A549 (cell line): ENCODE measurements around the gene TXK. TPM values are rescaled to one million over a fixed set of nuclear protein-coding genes. Genes with fewer than 3 reads are reported as not detected.
"Not testable (repeated sequence)": the region's sequence is repeated elsewhere in the genome, so short reads cannot be mapped to it uniquely, and the experiment has no call there.

Experiments used
- ATAC-seq, 2 experiments: fragments of 200-7000 bp in 1 of 2; fragments of >200 bp in 1 of 2; cut with Nextera tagmentation in 1 of 2; cut with Tn5 transposase in 1 of 2; 3 replicates each; pipeline versions ENCODE4 v1.8.0 to v1.9.1; 2018 to 2020; ENCODE audit warnings: mild to moderate bottlenecking in 1 of 2, moderate library complexity in 1 of 2
- CTCF ChIA-PET: fragments of 300-600 bp; sonication (Branson Sonifier 250); formaldehyde crosslinking; extraction: SDS; loops from one replicate; lab custom pipeline; 2021; ENCODE audit warnings: antibody characterized with exemption, inconsistent platforms; lab: Yijun Ruan, JAX
- POLR2A ChIA-PET: fragments of 350-600 bp; formaldehyde crosslinking; extraction: SDS; loops from one replicate; lab custom pipeline; 2021; ENCODE audit warnings: antibody characterized with exemption, inconsistent platforms; lab: Yijun Ruan, JAX
- DNase-seq, 2 experiments: peaks; one replicate each; pipeline versions ENCODE4 v3.0.0 to v3.0.0-alpha.2; 2011 to 2016; ENCODE audit warnings: low read depth in 1 of 2, low spot score in 1 of 2
- FAIRE-seq: peaks from 2 replicates; lab custom pipeline; 2011; peaks lifted over from hg19 to GRCh38; lab: Jason Lieb, UNC
- H3K27ac ChIP-seq, 2 experiments: fragments of >200 bp; sonication (Bioruptor Twin); formaldehyde crosslinking; 3 replicates each; pipeline ENCODE4 v1.5.1; 2016 to 2017
- H3K4me1 ChIP-seq: fragments of >200 bp; sonication (Bioruptor Twin); formaldehyde crosslinking; 3 replicates; pipeline ENCODE4 v1.6.1; 2016
- H3K4me2 ChIP-seq: fragments of >200 bp; sonication (Bioruptor Twin); formaldehyde crosslinking; 3 replicates; pipeline ENCODE4 v1.6.1; 2016
- H3K4me3 ChIP-seq: fragments of >200 bp; sonication (Bioruptor Twin); formaldehyde crosslinking; 3 replicates; pipeline ENCODE4 v1.5.1; 2016
- H3K9me3 ChIP-seq: fragments of >200 bp; sonication (Bioruptor Twin); formaldehyde crosslinking; 3 replicates; pipeline ENCODE4 v1.6.1; 2016
- ATOH8 ChIP-seq: fragments of 250-450 bp; sonication (Bioruptor Pico); IDR thresholded peaks from 2 replicates; pipeline ENCODE4 v1.5.0; 2020; ENCODE audit warnings: low read depth, mild to moderate bottlenecking, moderate library complexity
- BCL3 ChIP-seq: fragments of >200 bp; sonication (Bioruptor Twin); formaldehyde crosslinking; IDR thresholded peaks from 3 replicates; pipeline ENCODE4 v1.6.1; 2016
- BHLHE40 ChIP-seq: IDR thresholded peaks from 2 replicates; pipeline ENCODE4 v1.6.1; 2012; ENCODE audit warnings: low read depth, low read length, inconsistent platforms
- CBX2 ChIP-seq: fragments of 200-600 bp; sonication (generic); IDR thresholded peaks from 2 replicates; pipeline ENCODE4 v1.6.1; 2016; ENCODE audit warnings: low read depth, mild to moderate bottlenecking, borderline replicate concordance
- EHMT2 ChIP-seq: fragments of 200-600 bp; sonication (generic); IDR thresholded peaks from 2 replicates; pipeline ENCODE4 v1.6.1; 2016; ENCODE audit warnings: antibody characterized with exemption, low read depth, mild to moderate bottlenecking, moderate library complexity
- FOXS1 ChIP-seq: fragments of 250-450 bp; sonication (Bioruptor Pico); IDR thresholded peaks from 2 replicates; pipeline ENCODE4 v1.5.0; 2020; ENCODE audit warnings: mild to moderate bottlenecking, moderate library complexity
- GATA3 ChIP-seq: IDR thresholded peaks from 2 replicates; pipeline ENCODE4 v1.6.1; 2012; ENCODE audit warnings: borderline replicate concordance
- HES2 ChIP-seq: fragments of >200 bp; sonication (Bioruptor Twin); formaldehyde crosslinking; IDR thresholded peaks from 2 replicates; pipeline ENCODE4 v1.6.1; 2016
- HOXA7 ChIP-seq: fragments of 250-450 bp; sonication (Bioruptor Pico); IDR thresholded peaks from 2 replicates; pipeline ENCODE4 v1.5.0; 2020; ENCODE audit warnings: mild to moderate bottlenecking, moderate library complexity
- HOXB5 ChIP-seq: fragments of 250-450 bp; sonication (Bioruptor Pico); IDR thresholded peaks from 2 replicates; pipeline ENCODE4 v1.5.0; 2020; ENCODE audit warnings: mild to moderate bottlenecking, moderate library complexity
- JUNB ChIP-seq: fragments of >200 bp; sonication (Bioruptor Twin); formaldehyde crosslinking; IDR thresholded peaks from 2 replicates; pipeline ENCODE4 v1.6.1; 2016
- KDM1A ChIP-seq: fragments of 200-600 bp; sonication (generic); IDR thresholded peaks from 2 replicates; pipeline ENCODE4 v1.6.1; 2016; ENCODE audit warnings: low read depth, mild to moderate bottlenecking
- KDM5A ChIP-seq: fragments of 200-600 bp; sonication (generic); IDR thresholded peaks from 2 replicates; pipeline ENCODE4 v1.6.1; 2016; ENCODE audit warnings: antibody characterized with exemption, mild to moderate bottlenecking
- MAFK ChIP-seq: fragments of 450-650 bp; IDR thresholded peaks from 2 replicates; pipeline ENCODE4 v1.6.1; 2014; ENCODE audit not compliant: partially characterized antibody
- MAZ ChIP-seq: fragments of 150-350 bp; IDR thresholded peaks from 2 replicates; pipeline ENCODE4 v1.6.1; 2014; ENCODE audit warnings: antibody characterized with exemption, low read depth, low read length, borderline replicate concordance
- MYC ChIP-seq: IDR thresholded peaks from 2 replicates; pipeline ENCODE4 v1.6.1; 2012; ENCODE audit warnings: mild to moderate bottlenecking, inconsistent platforms, low read length, improper control_type of control experiment, borderline replicate concordance
- NPAS2 ChIP-seq: fragments of 250-450 bp; sonication (Bioruptor Pico); IDR thresholded peaks from 2 replicates; pipeline ENCODE4 v1.8.0; 2022; ENCODE audit warnings: mild to moderate bottlenecking, moderate library complexity, borderline replicate concordance
- NR3C1 ChIP-seq: fragments of >200 bp; sonication (Bioruptor Twin); formaldehyde crosslinking; IDR thresholded peaks from 3 replicates; pipeline ENCODE4 v1.6.1; 2017
- POLR2AphosphoS2 ChIP-seq: conservative IDR thresholded peaks from 2 replicates; pipeline ENCODE4 v1.6.1; 2012; ENCODE audit warnings: low read length, improper control_type of control experiment, inconsistent platforms
- RARB ChIP-seq: fragments of 250-450 bp; sonication (Bioruptor Pico); IDR thresholded peaks from 2 replicates; pipeline ENCODE4 v1.8.0; 2021; ENCODE audit warnings: mild to moderate bottlenecking, moderate library complexity
- RCOR1 ChIP-seq: fragments of 150-350 bp; IDR thresholded peaks from 2 replicates; pipeline ENCODE4 v1.6.1; 2014; ENCODE audit warnings: antibody characterized with exemption, low read length, low read depth
- RNF2 ChIP-seq: fragments of 200-600 bp; sonication (generic); IDR thresholded peaks from 2 replicates; pipeline ENCODE4 v1.6.1; 2016; ENCODE audit warnings: low read depth, mild to moderate bottlenecking, antibody characterized with exemption, moderate library complexity, borderline replicate concordance
- SMC3 ChIP-seq: fragments of >200 bp; sonication (Bioruptor Twin); formaldehyde crosslinking; IDR thresholded peaks from 3 replicates; pipeline ENCODE4 v1.6.1; 2018; ENCODE audit warnings: inconsistent platforms
- ZC3H11A ChIP-seq: fragments of 450-650 bp; IDR thresholded peaks from 2 replicates; pipeline ENCODE4 v1.6.1; 2014; ENCODE audit warnings: antibody characterized with exemption, mild to moderate bottlenecking
- ZFP36 ChIP-seq: fragments of 450-650 bp; IDR thresholded peaks from 2 replicates; pipeline ENCODE4 v1.6.1; 2014; ENCODE audit warnings: borderline replicate concordance; ENCODE audit not compliant: partially characterized antibody
- ZNF302 ChIP-seq: fragments of 250-450 bp; sonication (Bioruptor Pico); IDR thresholded peaks from 2 replicates; pipeline ENCODE4 v1.9.0; 2021; ENCODE audit warnings: inconsistent platforms, mild to moderate bottlenecking, moderate library complexity
- ZSCAN20 ChIP-seq: fragments of 250-450 bp; sonication (Bioruptor Pico); IDR thresholded peaks from 2 replicates; pipeline ENCODE4 v1.8.0; 2022; ENCODE audit warnings: mild to moderate bottlenecking, moderate library complexity
- WGBS: methylation state at CpG from one replicate; pipeline ENCODE4 v1.1.6; 2017; ENCODE audit errors: missing lambda C conversion rate; 5-methylcytosine and 5-hydroxymethylcytosine counted together
- polyA plus RNA-seq, 4 experiments: library from polyadenylated mRNA; depleted of rRNA in 3 of 4; stranded (reverse); fragments of >200 nt; fragmentation: RNase III in 1 of 4; extraction: RNeasy Plus Mini Kit Qiagen cat#74134 plus additional on column Dnase treatment in 1 of 4; gene quantifications; 2 replicates in 3 of 4; 3 replicates in 1 of 4; pipeline ENCODE4 v1.2.3, GENCODE V29; 2011 to 2017
- TF ChIP-seq, protein P1 (sequence below): IDR thresholded peaks from 2 replicates; pipeline ENCODE4 v1.6.1; 2012; ENCODE audit warnings: low read depth, borderline replicate concordance

The TXK gene
- polyA plus RNA-seq, 2 of the 4 experiments (the other 2 are of a cell fraction), result 0.06 to 0.14 TPM

DNA sequence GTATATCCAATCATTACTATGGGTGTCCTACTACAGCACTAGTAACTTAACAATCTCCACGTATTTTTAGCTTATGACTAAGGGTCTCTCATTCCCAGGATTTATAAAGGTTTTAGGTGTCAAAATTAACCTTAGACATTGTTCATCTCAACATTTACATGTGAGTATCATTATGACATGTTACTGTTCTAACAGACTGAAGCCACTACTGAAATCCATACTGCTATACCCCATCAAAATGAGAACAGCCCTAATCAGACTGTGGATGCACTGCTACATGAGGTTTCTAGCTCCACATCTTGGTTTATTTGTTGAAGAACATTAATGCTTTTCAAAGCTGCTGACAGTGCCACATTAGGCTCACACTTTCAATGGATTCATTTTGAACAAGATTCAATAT lies 35.6 kb upstream of the TXK start:
- 56% methylated on average over 1 of the region's 1 CpG for WGBS
- ChIA-PET CTCF (no interaction called here), POLR2A (no interaction called here)
- H3K4me3 ChIP-seq, result no peak overlapping the region
- peaks cover 15% of the 10 kb centered on the region for H3K4me1 ChIP-seq
- ATAC-seq, result no peak
- no peaks in the 10 kb centered on the region for H3K9me3 ChIP-seq
- no peak for FAIRE-seq
- no peak for TF ChIP-seq HES2
- TF ChIP-seq, protein P1, sequence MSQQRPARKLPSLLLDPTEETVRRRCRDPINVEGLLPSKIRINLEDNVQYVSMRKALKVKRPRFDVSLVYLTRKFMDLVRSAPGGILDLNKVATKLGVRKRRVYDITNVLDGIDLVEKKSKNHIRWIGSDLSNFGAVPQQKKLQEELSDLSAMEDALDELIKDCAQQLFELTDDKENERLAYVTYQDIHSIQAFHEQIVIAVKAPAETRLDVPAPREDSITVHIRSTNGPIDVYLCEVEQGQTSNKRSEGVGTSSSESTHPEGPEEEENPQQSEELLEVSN, result no peak
- TF ChIP-seq MAZ, result no peak
- TF ChIP-seq FOXS1, result no peak
- no peak for TF ChIP-seq HOXB5 (CRISPR knock-in tag)
- TF ChIP-seq EHMT2, result no peak
- no peak for TF ChIP-seq POLR2AphosphoS2
- no peak for TF ChIP-seq NPAS2
- TF ChIP-seq MYC, result no peak
- no peak for TF ChIP-seq HOXA7 (CRISPR knock-in tag)
- TF ChIP-seq CBX2, result no peak
- TF ChIP-seq GATA3, result no peak
- no peak for TF ChIP-seq JUNB
- no peak for TF ChIP-seq ZSCAN20 (CRISPR knock-in tag)
- TF ChIP-seq BHLHE40, result no peak
- no peak for TF ChIP-seq ZC3H11A
- TF ChIP-seq, all 56 proteins: peak for 0
- DNase-seq, result no peak
- no peak overlapping the region for H3K27ac ChIP-seq
- H3K4me2 ChIP-seq, result no peak overlapping the region

DNA sequence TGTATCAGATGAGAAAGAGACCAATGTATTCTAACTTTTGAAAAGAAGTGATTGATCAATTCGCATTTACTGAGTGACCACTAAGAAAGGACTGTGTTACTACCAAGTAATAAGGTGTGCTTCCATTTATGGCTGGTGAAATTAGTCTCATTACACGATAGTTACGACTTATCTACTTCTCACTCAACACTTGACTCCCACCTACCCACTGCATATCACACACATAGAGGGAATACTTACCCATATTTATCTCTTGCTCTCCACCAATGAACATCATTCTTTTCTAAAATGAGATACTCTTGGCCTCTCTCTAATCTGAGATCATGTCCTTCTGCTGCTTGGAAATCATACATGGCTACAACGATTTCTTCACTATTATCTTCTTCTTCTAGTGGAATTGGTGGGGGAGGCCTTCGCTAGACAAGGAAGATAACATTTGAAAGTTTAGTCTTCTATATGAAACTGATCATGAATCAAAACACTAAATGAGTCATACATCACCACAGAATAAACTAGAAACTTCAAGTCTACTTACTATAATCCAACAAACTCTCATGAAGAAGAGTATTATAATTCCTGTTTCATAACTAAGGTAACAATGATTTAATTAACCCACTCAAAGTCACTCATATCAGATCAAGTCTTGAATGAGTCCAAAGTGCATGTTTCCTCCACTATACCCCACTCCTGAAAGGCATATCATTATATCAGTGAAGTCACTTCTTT lies 33.7 kb upstream of the TXK start:
- no peak for DNase-seq
- H3K4me1 ChIP-seq, result peaks cover 10% of the 10 kb centered on the region
- ChIA-PET CTCF (no interaction called here), POLR2A (no interaction called here)
- TF ChIP-seq RARB (CRISPR knock-in tag) (no peak), ZNF302 (CRISPR knock-in tag) (no peak), ATOH8 (CRISPR knock-in tag) (no peak), RNF2 (no peak), MYC (no peak), HOXA7 (CRISPR knock-in tag) (no peak), HOXB5 (CRISPR knock-in tag) (no peak), KDM1A (no peak), BCL3 (no peak), FOXS1 (no peak), ZFP36 (no peak), HES2 (no peak), RCOR1 (no peak), CBX2 (no peak), KDM5A (no peak), MAFK (no peak), NR3C1 (no peak), JUNB (no peak), SMC3 (no peak)
- 66% methylated on average over 5 of the region's 5 CpGs for WGBS
- no peak for FAIRE-seq
- no peak for ATAC-seq
- no peaks in the 10 kb centered on the region for H3K9me3 ChIP-seq
- no peak overlapping the region for H3K4me3 ChIP-seq
- H3K4me2 ChIP-seq, result no peak overlapping the region
- H3K27ac ChIP-seq, result no peak overlapping the region

- H3K27ac ChIP-seq, POLR2A ChIA-PET, H3K4me3 ChIP-seq, ATAC-seq, FAIRE-seq, H3K9me3 ChIP-seq, CTCF ChIA-PET, H3K4me2 ChIP-seq, DNase-seq: not testable (repeated sequence)
- H3K4me1 ChIP-seq, result peaks cover 25% of the 10 kb centered on the region
- 88% methylated on average over 8 of the region's 9 CpGs for WGBS
These were observed 30.5 kb upstream of the TXK start for GRCh38 chr4:48164561-48164960.
